ENCODE results near the gene KLHDC4. TPM values are rescaled to one million over a fixed set of nuclear protein-coding genes. Genes with fewer than 3 reads are reported as not detected.

KLHDC4 gene
- polyA plus RNA-seq, 1 of the 3 experiments (the other 2 are of a cell fraction), result 51.2 TPM

- H3K36me3 ChIP-seq (replicated peaks in 1 of 2; ENCODE audit: control insufficient read depth in 1 of 2, insufficient read depth in 2 of 2, low read length in 1 of 2), result peaks cover 0 to 54% of the 10 kb centered on the region in 2 experiments
- TF ChIP-seq GATA2 (CRISPR knock-in tag; IDR thresholded peaks at IDR 0.05) (no peak), ZBTB33 (IDR thresholded peaks at IDR 0.05; ENCODE audit: borderline replicate concordance, low read depth) (no peak), TEAD4 (IDR thresholded peaks at IDR 0.05; ENCODE audit: borderline replicate concordance, insufficient read depth) (no peak), ELF1 (IDR thresholded peaks at IDR 0.05) (no peak), CTCF (IDR thresholded peaks at IDR 0.05) (no peak), RAD21 (IDR thresholded peaks at IDR 0.05; ENCODE audit: low read length) (no peak), NFIC (IDR thresholded peaks at IDR 0.05; ENCODE audit: borderline replicate concordance) (no peak)
- ChIA-PET POLR2A (no interaction called here), CTCF (no interaction called here)
- H3K4me3 ChIP-seq (ENCODE audit: low read depth in 2 of 2, low read length in 1 of 2), result no peak overlapping the region
- WGBS (ENCODE audit: low lambda C conversion rate), result 98% methylated on average over 15 of the region's 16 CpGs
- H3K9me2 ChIP-seq, result no peaks in the 10 kb centered on the region
- no peak overlapping the region for H2AFZ ChIP-seq (ENCODE audit: low read depth)
- DNase-seq, result no peak
- no peaks in the 10 kb centered on the region for H4K20me1 ChIP-seq (ENCODE audit: insufficient read depth)
- H3K9me3 ChIP-seq, result no peaks in the 10 kb centered on the region
- H3K27me3 ChIP-seq (ENCODE audit: insufficient read depth), result no peaks in the 10 kb centered on the region
- no peak overlapping the region for H3K9ac ChIP-seq
- H3K4me1 ChIP-seq (ENCODE audit: control insufficient read depth in 1 of 2, insufficient read depth in 2 of 2, low read depth in 1 of 2, low read length in 1 of 2), result peaks cover 0 to 3% of the 10 kb centered on the region in 2 experiments; a peak in 1 of 4 replicates
- H3K4me2 ChIP-seq, result no peak overlapping the region
- no peak overlapping the region for H3K27ac ChIP-seq (ENCODE audit: low read depth in 2 of 2, low read length in 1 of 2)
- H3K79me2 ChIP-seq (ENCODE audit: insufficient read depth), result no peaks in the 10 kb centered on the region; the same call in 1 of the 2 replicates
- H3F3A ChIP-seq (replicated peaks; ENCODE audit: insufficient read depth), result no peaks in the 10 kb centered on the region
These were observed 50.6 kb downstream of the KLHDC4 start for GRCh38 chr16:87715231-87715630.

GRCh38 chr16:87713451-87714229, 52.1 kb downstream of the KLHDC4 start:
- Histone ChIP-seq H3K4me2 (no peak overlapping the region), H3F3A (replicated peaks; ENCODE audit: insufficient read depth) (no peaks in the 10 kb centered on the region), H3K9me3 (no peaks in the 10 kb centered on the region), H3K4me3 (ENCODE audit: low read depth in 2 of 2, low read length in 1 of 2) (no peak overlapping the region), H3K27me3 (ENCODE audit: insufficient read depth) (no peaks in the 10 kb centered on the region), H3K9ac (no peak overlapping the region), H3K27ac (ENCODE audit: low read depth in 2 of 2, low read length in 1 of 2) (no peak overlapping the region), H3K36me3 (replicated peaks in 1 of 2; ENCODE audit: control insufficient read depth in 1 of 2, insufficient read depth in 2 of 2, low read length in 1 of 2) (peaks cover 0 to 67% of the 10 kb centered on the region in 2 experiments), H2AFZ (ENCODE audit: low read depth) (no peak overlapping the region), H3K79me2 (ENCODE audit: insufficient read depth) (no peaks in the 10 kb centered on the region; the same call in 1 of the 2 replicates), H4K20me1 (ENCODE audit: insufficient read depth) (no peaks in the 10 kb centered on the region), H3K4me1 (ENCODE audit: control insufficient read depth in 1 of 2, insufficient read depth in 2 of 2, low read depth in 1 of 2, low read length in 1 of 2) (no peaks in the 10 kb centered on the region; a peak in 1 of 4 replicates), H3K9me2 (no peaks in the 10 kb centered on the region)
- ChIA-PET POLR2A (no interaction called here), CTCF (interaction anchor here (1.0 kb wide), 1 partner anchor 128 kb away, joined by 3 read pairs; no protein-coding TSS in a partner anchor)
- WGBS (ENCODE audit: low lambda C conversion rate), result 89% methylated on average over 13 of the region's 19 CpGs
- no peak for DNase-seq
- TF ChIP-seq ZBTB33 (IDR thresholded peaks at IDR 0.05; ENCODE audit: borderline replicate concordance, low read depth) (no peak), EZH2phosphoT487 (IDR thresholded peaks at IDR 0.05; ENCODE audit: borderline replicate concordance, low read depth) (no peak), GABPA (IDR thresholded peaks at IDR 0.05; ENCODE audit: low read depth) (no peak), MEF2A (IDR thresholded peaks at IDR 0.05; ENCODE audit: borderline replicate concordance, low read depth) (no peak), TEAD4 (IDR thresholded peaks at IDR 0.05; ENCODE audit: borderline replicate concordance, insufficient read depth) (no peak), ELF1 (IDR thresholded peaks at IDR 0.05) (no peak), IRF3 (IDR thresholded peaks at IDR 0.05; ENCODE audit: low read depth, low read length) (no peak)

Data from SK-N-SH (cell line).